Esophagus muscularis mucosa (tissue), 4 donors: ENCODE results near the gene GRK5.

Experiments used
- EP300 ChIP-seq: sonication (generic); formaldehyde crosslinking; IDR thresholded peaks from one replicate; pipeline ENCODE4 v1.6.1; 2017; ENCODE audit warnings: antibody characterized with exemption
- POLR2A ChIP-seq: fragments of 450-650 bp; IDR thresholded peaks from one replicate; pipeline ENCODE4 v1.6.1; 2017; ENCODE audit warnings: antibody characterized with exemption, moderate library complexity, mild to moderate bottlenecking, low read depth
- POLR2AphosphoS5 ChIP-seq, 2 donors: sonication (generic); formaldehyde crosslinking; IDR thresholded peaks; one replicate each; pipeline ENCODE4 v1.6.1; 2017; ENCODE audit warnings: antibody characterized with exemption in 2 of 2
- TF ChIP-seq, protein P1 (sequence below), 3 experiments: fragments of 200-600 bp in 2 of 3; fragments of 450-650 bp in 1 of 3; sonication (generic) in 2 of 3; IDR thresholded peaks; one replicate each; pipeline ENCODE4 v1.5.1; 2017 to 2019; ENCODE audit warnings: antibody characterized with exemption in 3 of 3, mild to moderate bottlenecking in 2 of 3, moderate library complexity in 1 of 3

DNA sequence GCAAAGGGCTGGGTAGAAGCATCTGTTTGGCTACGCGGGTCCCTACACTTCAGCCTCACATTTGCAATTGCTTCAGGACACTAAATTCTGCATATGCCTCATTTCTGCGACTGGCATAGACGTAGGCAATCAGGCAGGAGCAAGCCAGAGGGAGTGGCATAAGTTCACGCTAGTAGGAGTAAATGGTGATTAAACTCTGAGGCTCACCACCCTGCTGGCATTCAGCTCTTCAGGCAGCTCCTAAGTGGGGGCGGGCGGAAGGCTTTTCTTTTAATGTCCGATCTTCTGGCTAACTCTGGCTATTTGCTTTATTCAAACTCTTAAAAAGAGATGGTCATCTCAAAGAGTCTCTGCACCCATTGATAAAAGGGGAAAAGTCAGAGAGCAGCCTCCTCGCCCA, 289.9 kb downstream of the GRK5 start:
- TF ChIP-seq, protein P1, sequence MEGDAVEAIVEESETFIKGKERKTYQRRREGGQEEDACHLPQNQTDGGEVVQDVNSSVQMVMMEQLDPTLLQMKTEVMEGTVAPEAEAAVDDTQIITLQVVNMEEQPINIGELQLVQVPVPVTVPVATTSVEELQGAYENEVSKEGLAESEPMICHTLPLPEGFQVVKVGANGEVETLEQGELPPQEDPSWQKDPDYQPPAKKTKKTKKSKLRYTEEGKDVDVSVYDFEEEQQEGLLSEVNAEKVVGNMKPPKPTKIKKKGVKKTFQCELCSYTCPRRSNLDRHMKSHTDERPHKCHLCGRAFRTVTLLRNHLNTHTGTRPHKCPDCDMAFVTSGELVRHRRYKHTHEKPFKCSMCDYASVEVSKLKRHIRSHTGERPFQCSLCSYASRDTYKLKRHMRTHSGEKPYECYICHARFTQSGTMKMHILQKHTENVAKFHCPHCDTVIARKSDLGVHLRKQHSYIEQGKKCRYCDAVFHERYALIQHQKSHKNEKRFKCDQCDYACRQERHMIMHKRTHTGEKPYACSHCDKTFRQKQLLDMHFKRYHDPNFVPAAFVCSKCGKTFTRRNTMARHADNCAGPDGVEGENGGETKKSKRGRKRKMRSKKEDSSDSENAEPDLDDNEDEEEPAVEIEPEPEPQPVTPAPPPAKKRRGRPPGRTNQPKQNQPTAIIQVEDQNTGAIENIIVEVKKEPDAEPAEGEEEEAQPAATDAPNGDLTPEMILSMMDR (IDR thresholded peaks at IDR 0.05): no peak
- TF ChIP-seq POLR2A (no peak), POLR2AphosphoS5 (IDR thresholded peaks at IDR 0.05) (no peak), EP300 (no peak)
